ENCODE results near the gene OPRD1.

The OPRD1 gene

DNA sequence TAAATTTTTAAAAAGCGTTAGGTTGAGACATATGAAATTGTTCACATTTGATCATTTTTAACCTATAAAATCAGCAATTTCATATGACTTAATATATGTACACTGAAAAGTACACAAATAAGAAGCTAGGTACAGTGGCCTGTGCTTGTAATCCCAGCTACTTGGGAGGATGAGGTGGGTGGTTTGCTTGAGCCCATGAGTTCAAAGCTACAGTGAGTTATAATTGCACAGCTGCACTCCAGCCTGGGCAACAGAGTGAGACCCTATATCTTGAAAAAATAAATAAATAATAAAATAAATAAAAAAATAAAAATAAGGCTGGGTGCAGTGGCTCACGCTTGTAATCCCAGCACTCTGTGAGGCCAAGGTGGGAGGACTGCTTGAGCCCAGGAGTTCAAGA, 97.2 kb downstream of the OPRD1 start:
- Mint-ChIP-seq H3K9me3 (no peaks in the 10 kb centered on the region), H3K27ac (no peak overlapping the region), H3K27me3 (ENCODE audit: low read depth) (no peaks in the 10 kb centered on the region), H3K4me3 (no peak overlapping the region), H3K4me1 (ENCODE audit: low read depth) (peaks cover 8% of the 10 kb centered on the region), H3K36me3 (ENCODE audit: low read depth) (peaks cover 8% of the 10 kb centered on the region)
- DNase-seq (ENCODE audit: low spot score): no peak

DNA sequence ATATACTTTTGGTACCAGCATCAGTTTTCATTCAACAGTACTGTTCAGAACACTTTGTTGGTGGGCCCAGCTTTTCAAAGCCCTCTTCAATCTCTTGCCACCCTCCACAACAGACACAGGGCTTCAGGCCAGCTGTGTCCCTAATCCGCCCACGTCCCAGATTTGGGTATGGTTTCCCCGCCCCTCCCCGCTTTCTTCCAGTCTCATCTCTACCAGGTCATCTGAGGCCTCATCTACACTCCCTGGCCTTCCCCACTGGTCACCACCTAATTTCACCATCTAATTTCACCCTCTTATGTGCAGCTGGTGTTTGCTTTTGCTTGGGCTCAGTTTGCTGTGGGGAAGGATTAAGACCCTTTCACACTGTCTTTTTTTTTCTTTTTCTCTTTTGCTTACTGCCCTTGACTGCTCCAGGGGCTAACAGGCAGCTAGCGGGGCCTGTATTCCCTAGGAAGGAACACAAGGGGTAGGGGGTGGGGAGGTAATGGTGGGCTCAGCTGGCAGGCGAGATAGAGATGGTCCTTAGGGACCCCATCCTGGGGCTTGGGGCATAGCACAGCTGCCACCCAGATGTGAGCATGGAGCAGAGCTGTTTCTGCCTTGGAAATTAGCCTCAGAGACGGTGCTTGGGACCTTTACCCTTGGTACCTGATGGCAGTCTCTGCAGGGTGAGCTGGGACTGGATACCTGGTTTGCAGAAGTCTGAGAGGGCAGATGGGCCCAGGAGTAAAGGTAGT, 98.6 kb downstream of the OPRD1 start:
- H3K9me3 Mint-ChIP-seq: no peaks in the 10 kb centered on the region
- peaks cover 12% of the 10 kb centered on the region for H3K4me1 Mint-ChIP-seq (ENCODE audit: low read depth)
- no peak for DNase-seq (ENCODE audit: low spot score)
- H3K4me3 Mint-ChIP-seq: no peak overlapping the region
- no peak overlapping the region for H3K27ac Mint-ChIP-seq
- H3K36me3 Mint-ChIP-seq (ENCODE audit: low read depth): peaks cover 5% of the 10 kb centered on the region
- H3K27me3 Mint-ChIP-seq (ENCODE audit: low read depth): no peaks in the 10 kb centered on the region

DNA sequence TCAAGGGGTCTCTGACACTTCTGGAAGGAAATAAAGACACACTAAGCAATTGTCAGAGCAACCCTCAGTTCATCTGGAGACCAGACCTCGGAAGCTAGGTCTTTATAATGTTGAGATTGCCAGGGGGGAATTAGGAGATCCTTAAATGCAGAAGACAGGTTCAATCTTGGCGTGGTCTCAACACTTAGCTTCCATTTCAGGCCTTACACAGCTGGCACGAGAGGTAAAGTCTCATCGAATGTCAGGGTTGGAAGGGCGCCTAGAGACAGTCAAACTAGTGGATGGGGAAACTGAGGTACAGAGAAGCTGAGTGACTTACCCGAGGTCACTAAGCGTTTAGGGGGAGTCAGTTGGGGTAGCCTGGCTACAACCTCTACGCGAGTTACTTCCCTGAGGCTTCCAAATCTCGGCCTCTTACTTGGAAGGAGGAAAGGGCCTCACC, 101.8 kb downstream of the OPRD1 start:
- H3K27me3 Mint-ChIP-seq (ENCODE audit: low read depth): no peaks in the 10 kb centered on the region
- peak overlapping the region; percentile 85 for H3K4me3 Mint-ChIP-seq
- peaks cover 10% of the 10 kb centered on the region for H3K36me3 Mint-ChIP-seq (ENCODE audit: low read depth)
- H3K4me1 Mint-ChIP-seq (ENCODE audit: low read depth): peaks cover 33% of the 10 kb centered on the region
- H3K27ac Mint-ChIP-seq: peak overlapping the region; percentile 84
- no peak for DNase-seq (ENCODE audit: low spot score)
- H3K9me3 Mint-ChIP-seq: no peaks in the 10 kb centered on the region

DNA sequence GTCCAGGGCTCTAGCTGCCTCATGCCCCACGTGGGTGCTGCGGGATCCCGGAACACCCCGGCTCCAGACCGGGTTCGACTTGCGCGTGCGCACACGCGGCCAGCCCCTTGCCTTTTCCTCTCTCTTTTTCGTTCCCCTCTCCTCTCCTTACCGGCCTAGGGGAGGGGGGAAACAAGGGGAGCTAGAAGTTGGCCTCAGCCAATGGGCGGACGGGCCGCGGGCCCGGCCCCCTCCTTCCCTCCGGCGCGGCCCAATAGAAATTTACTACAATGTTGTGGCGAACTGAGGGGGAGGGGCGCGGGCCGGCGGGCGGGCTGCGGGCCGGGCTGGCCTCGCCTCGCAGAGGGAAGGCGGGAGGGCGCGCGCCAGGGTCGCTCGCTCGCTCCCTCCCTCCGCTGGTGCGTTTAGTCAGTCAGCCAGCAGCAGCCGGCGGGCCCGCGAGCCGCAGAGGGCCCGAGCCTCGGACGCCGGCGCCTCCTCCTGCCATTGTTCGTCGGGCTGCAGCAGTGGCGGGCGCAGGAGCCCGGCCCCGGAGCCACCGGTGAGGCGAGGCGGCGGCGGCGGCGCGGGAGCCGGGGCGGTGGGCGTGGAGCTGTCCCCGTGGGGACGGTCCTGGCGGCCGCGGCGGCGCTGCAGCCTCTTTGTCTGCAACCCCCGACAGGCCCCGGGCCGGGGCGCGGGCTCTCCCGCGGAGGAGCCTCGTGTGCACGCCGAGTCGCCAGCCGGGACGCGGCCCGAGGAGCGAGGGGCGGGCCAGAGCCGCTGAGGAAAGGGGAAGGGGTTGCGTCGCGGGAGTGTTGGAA, 102.5 kb downstream of the OPRD1 start, which contains the start of gene EPB41:
TSS of gene EPB41 (plus strand) at position 342 of the 803 bp plus-strand sequence. CDS start 72,869 bp downstream, outside the sequence.
- peaks cover 33% of the 10 kb centered on the region for H3K4me1 Mint-ChIP-seq (ENCODE audit: low read depth)

DNA sequence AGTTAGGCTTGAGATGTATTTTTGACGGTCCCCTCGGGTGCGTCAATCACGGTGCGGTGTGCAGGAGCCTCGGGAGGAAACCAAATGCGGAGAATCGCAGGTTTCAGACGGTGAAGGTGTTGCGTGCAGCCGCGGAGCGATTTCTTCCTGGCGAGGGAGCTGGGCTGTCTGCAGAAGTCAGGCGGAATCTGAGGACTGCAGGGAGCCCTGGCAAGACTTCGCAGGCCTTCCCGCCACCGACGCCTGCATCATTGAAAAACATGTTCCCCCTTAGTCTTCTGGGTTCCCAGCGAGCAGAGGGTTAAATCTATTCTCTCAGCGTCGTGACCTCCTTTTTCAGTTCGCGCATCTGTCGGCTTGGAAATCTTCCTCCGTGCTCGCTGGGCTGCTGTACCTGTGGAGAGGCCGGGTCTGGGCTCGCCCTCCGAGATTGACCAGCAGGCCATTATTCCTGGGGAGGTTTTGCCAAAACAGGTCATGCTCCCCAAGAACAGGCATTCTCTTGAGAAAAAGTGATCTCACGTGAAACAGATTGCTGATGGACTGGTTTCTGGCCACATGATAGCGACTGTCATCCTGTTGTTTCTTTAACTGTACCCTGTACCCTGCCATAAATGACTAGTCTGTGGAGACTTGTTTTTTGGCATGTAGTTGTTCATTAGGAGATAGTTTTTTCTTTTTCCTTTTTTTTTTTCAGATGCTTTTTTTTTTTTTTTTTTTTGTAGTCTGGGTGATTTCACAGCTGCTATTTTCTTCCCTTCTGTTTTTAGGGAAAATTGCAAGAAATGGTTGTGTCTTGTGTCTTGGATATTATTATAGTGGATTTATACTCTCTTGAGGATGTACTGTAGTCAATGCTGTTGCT, 103.3 kb downstream of the OPRD1 start:
- Mint-ChIP-seq H3K4me3 (peak overlapping the region; percentile 96), H3K27ac (peak overlapping the region; percentile 92), H3K4me1 (ENCODE audit: low read depth) (peaks cover 36% of the 10 kb centered on the region), H3K27me3 (ENCODE audit: low read depth) (no peaks in the 10 kb centered on the region), H3K36me3 (ENCODE audit: low read depth) (peaks cover 10% of the 10 kb centered on the region), H3K9me3 (no peaks in the 10 kb centered on the region)
- peak; percentile 30 for DNase-seq (ENCODE audit: low spot score)

More for the DNA sequence above, 102.5 kb downstream of the OPRD1 start, which contains the start of gene EPB41:
- no peaks in the 10 kb centered on the region for H3K27me3 Mint-ChIP-seq (ENCODE audit: low read depth)
- no peaks in the 10 kb centered on the region for H3K9me3 Mint-ChIP-seq
- DNase-seq (ENCODE audit: low spot score): peak; percentile 91
- peak within 1 kb of the TSS; percentile 92 for H3K27ac Mint-ChIP-seq
- peaks cover 10% of the 10 kb centered on the region for H3K36me3 Mint-ChIP-seq (ENCODE audit: low read depth)
- peak within 1 kb of the TSS; percentile 96 for H3K4me3 Mint-ChIP-seq

DNA sequence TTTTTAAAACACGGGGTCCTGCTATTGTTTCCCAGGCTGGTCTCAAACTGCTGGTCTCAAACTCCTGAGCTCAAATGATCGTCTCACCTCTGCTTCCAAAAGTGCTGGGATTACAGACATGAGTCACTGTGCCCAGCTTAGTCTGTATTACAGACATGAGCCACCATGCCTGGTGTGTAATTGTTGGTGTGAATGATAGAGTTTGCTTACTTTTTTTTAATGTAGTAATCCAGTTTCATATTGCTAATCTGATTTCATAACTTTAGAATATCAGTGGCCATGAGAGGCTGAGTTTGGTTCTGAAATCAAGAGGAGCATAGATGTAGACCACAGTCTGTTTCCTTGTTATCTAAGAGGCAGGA, 105.8 kb downstream of the OPRD1 start:
- Mint-ChIP-seq H3K4me1 (ENCODE audit: low read depth) (peaks cover 41% of the 10 kb centered on the region), H3K27me3 (ENCODE audit: low read depth) (no peaks in the 10 kb centered on the region), H3K36me3 (ENCODE audit: low read depth) (peaks cover 12% of the 10 kb centered on the region), H3K27ac (no peak overlapping the region), H3K9me3 (no peaks in the 10 kb centered on the region), H3K4me3 (no peak overlapping the region)
- no peak for DNase-seq (ENCODE audit: low spot score)

Data from T-helper 2 cell treated with Interferon-gamma antibody and Interleukin-4, amounts not matched to agents 5 μg/mL and 100 μg/mL, for 36 hours (primary cell).